Esophagus squamous epithelium (tissue), 5 donors: ENCODE measurements around the gene IQCC. TPM values are rescaled to one million over a fixed set of nuclear protein-coding genes. Genes with fewer than 3 reads are reported as not detected.

Experiments
- DNase-seq: peaks from one replicate; lab custom pipeline; 2025; lab: John Stamatoyannopoulos, UW
- H3K27ac ChIP-seq, 4 donors: fragments of 200-600 bp; sonication (generic); one replicate each; pipeline ENCODE4 v1.5.1; 2016 to 2019; ENCODE audit warnings: mild to moderate bottlenecking in 1 of 4
- H3K27me3 ChIP-seq, 4 donors: fragments of 200-600 bp; sonication (generic); 1 replicate in 3 of 4; 2 replicates in 1 of 4; pipeline versions ENCODE4 v1.5.1 to v1.6.0; 2017 to 2021; ENCODE audit warnings: antibody characterized with exemption in 1 of 4
- H3K36me3 ChIP-seq, 3 donors: fragments of 200-600 bp; sonication (generic); one replicate each; pipeline ENCODE4 v1.5.1; 2016 to 2019
- H3K4me1 ChIP-seq, 3 donors: fragments of 200-600 bp; sonication (generic); one replicate each; pipeline ENCODE4 v1.5.1; 2017 to 2019
- H3K4me3 ChIP-seq, 4 donors: fragments of 200-600 bp; sonication (generic); 1 replicate in 3 of 4; 2 replicates in 1 of 4; pipeline ENCODE4 v1.5.1; 2016 to 2019; ENCODE audit warnings: mild to moderate bottlenecking in 2 of 4, moderate library complexity in 1 of 4
- H3K9me3 ChIP-seq, 3 donors: fragments of 200-600 bp; sonication (generic); one replicate each; pipeline ENCODE4 v1.5.1; 2016 to 2019
- CTCF ChIP-seq, 6 experiments: fragments of 450-650 bp in 4 of 6; fragments of 200-600 bp in 2 of 6; sonication (generic) in 2 of 6; IDR thresholded peaks; one replicate each; pipeline ENCODE4 v1.5.1; 2016 to 2019; ENCODE audit warnings: antibody characterized with exemption in 6 of 6, mild to moderate bottlenecking in 4 of 6, moderate library complexity in 4 of 6
- POLR2A ChIP-seq, 4 donors: fragments of 450-650 bp; IDR thresholded peaks; one replicate each; pipeline ENCODE4 v1.6.1; 2017; ENCODE audit warnings: antibody characterized with exemption in 4 of 4, mild to moderate bottlenecking in 4 of 4, moderate library complexity in 3 of 4
- WGBS, 2 donors: methylation state at CpG; one replicate each; pipeline ENCODE4 v1.1.5; 2018; 5-methylcytosine and 5-hydroxymethylcytosine counted together
- intact Hi-C: fragments of 100-400 bp; cut with DNase I; formaldehyde crosslinking; loops from one replicate; pipeline ENCODE4 v1.15.0; 2022
- total RNA-seq, 4 donors: library from RNA; depleted of rRNA; stranded (reverse); fragments of >200 nt; gene quantifications; one replicate each; pipeline ENCODE4 v1.1.0, GENCODE V29; 2016
- donor health status: DM: yes; HTN: yes; CAD: no.

Gene IQCC
- total RNA-seq, 4 donors from 2014 or later = 0.66 to 2.0 (median 1.1) TPM

- 87 to 96% methylated on average over 2 of the region's 2 CpGs for WGBS, 2 donors
- H3K4me3 ChIP-seq = no peak overlapping the region
- intact Hi-C loops = no loop called here
- H3K27ac ChIP-seq = no peak overlapping the region
- H3K36me3 ChIP-seq = peaks cover 38 to 98% (median 44%) of the 10 kb centered on the region in 3 donors
- H3K4me1 ChIP-seq = peaks cover 9 to 45% (median 34%) of the 10 kb centered on the region in 3 donors
- DNase-seq = no peak
- TF ChIP-seq POLR2A (IDR thresholded peaks at IDR 0.05) (no peak), CTCF (IDR thresholded peaks at IDR 0.05) (no peak)
- H3K27me3 ChIP-seq = no peaks in the 10 kb centered on the region
- H3K9me3 ChIP-seq = no peaks in the 10 kb centered on the region
Measured at GRCh38 chr1:32186077-32186476, 19.4 kb upstream of the IQCC start.

DNA sequence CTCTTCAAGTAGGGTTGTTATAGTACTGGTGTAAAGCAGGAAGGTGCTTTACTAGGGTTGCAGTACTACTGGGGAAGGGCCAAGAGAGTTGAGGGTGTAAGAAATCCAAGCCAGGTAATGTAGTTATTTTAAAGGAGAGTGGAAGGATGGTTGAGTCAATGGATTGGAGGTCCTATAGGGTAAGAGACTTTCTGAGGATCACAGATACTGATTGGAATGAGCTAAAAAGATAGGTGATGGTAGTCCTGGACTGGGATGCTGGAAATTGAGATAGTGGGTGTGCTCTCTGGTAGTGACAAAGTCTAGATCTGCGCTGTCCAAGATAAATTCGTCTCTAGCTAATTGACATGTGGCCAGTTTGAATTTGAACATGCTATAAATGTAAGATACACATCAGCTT is 19.0 kb upstream of the IQCC start:
- H3K9me3 ChIP-seq = no peaks in the 10 kb centered on the region
- peaks cover 7 to 41% (median 30%) of the 10 kb centered on the region in 3 donors for H3K4me1 ChIP-seq
- TF ChIP-seq POLR2A (IDR thresholded peaks at IDR 0.05) = no peak
- TF ChIP-seq CTCF (IDR thresholded peaks at IDR 0.05) = no peak
- DNase-seq = no peak
- H3K27ac ChIP-seq = no peak overlapping the region
- intact Hi-C loops = no loop called here
- WGBS, 2 donors = 90 to 96% methylated on average over 2 of the region's 2 CpGs
- no peak overlapping the region for H3K4me3 ChIP-seq
- H3K27me3 ChIP-seq = no peaks in the 10 kb centered on the region
- peaks cover 43 to 98% (median 48%) of the 10 kb centered on the region in 3 donors for H3K36me3 ChIP-seq

DNA sequence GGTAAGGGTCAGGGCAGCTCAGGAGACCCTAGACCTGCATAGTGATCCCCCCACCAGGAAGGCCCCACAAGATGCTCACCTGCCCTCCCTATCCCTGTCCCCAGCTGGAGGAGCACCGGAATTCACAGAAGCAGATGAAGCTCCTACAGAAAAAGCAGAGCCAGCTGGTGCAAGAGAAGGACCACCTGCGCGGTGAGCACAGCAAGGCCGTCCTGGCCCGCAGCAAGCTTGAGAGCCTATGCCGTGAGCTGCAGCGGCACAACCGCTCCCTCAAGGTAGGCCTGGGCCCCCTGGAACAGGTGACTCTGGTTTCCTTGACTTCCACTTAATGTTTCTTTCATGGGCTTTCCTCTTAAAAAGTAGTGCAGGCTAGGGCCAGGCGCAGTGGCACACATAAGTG is 17.6 kb upstream of the IQCC start:
- Histone ChIP-seq H3K9me3 (no peaks in the 10 kb centered on the region), H3K36me3 (peaks cover 55 to 100% (median 62%) of the 10 kb centered on the region in 3 donors), H3K4me1 (peaks cover 0 to 28% (median 17%) of the 10 kb centered on the region in 3 donors), H3K27me3 (no peaks in the 10 kb centered on the region), H3K27ac (no peak overlapping the region), H3K4me3 (no peak overlapping the region)
- intact Hi-C loops = no loop called here
- TF ChIP-seq POLR2A (IDR thresholded peaks at IDR 0.05) = no peak
- TF ChIP-seq CTCF (IDR thresholded peaks at IDR 0.05) = no peak
- 98 to 99% methylated on average over 7 to 8 of the region's 9 CpGs for WGBS, 2 donors
- no peak for DNase-seq

GRCh38 chr1:32192220-32192948 is 13.1 kb upstream of the IQCC start:
- Histone ChIP-seq H3K27me3 (no peaks in the 10 kb centered on the region), H3K36me3 (peaks cover 77 to 100% (median 86%) of the 10 kb centered on the region in 3 donors), H3K4me3 (no peak overlapping the region), H3K4me1 (peaks cover 0 to 5% (median 2%) of the 10 kb centered on the region in 3 donors), H3K27ac (no peak overlapping the region), H3K9me3 (no peaks in the 10 kb centered on the region)
- WGBS, 2 donors = 93% methylated on average over 6 to 7 of the region's 8 CpGs
- DNase-seq = no peak
- TF ChIP-seq POLR2A (IDR thresholded peaks at IDR 0.05) (no peak), CTCF (IDR thresholded peaks at IDR 0.05) (no peak)
- intact Hi-C loops = no loop called here

DNA sequence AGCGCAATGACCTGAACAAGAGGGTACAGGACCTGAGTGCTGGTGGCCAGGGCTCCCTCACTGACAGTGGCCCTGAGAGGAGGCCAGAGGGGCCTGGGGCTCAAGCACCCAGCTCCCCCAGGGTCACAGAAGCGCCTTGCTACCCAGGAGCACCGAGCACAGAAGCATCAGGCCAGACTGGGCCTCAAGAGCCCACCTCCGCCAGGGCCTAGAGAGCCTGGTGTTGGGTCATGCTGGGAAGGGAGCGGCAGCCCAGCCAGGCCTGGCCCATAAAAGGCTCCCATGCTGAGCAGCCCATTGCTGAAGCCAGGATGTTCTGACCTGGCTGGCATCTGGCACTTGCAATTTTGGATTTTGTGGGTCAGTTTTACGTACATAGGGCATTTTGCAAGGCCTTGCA is 10.5 kb upstream of the IQCC start:
- H3K4me1 ChIP-seq = peaks cover 6 to 17% (median 10%) of the 10 kb centered on the region in 3 donors
- WGBS, 2 donors = 80 to 83% methylated on average over 1 to 2 of the region's 6 CpGs
- no peaks in the 10 kb centered on the region for H3K9me3 ChIP-seq
- peaks cover 55 to 85% (median 63%) of the 10 kb centered on the region in 3 donors for H3K36me3 ChIP-seq
- TF ChIP-seq POLR2A (IDR thresholded peaks at IDR 0.05) (no peak), CTCF (IDR thresholded peaks at IDR 0.05) (no peak)
- DNase-seq = no peak
- H3K27me3 ChIP-seq = no peaks in the 10 kb centered on the region
- H3K27ac ChIP-seq = no peak overlapping the region
- no peak overlapping the region for H3K4me3 ChIP-seq
- intact Hi-C loops = no loop called here
